Osteocyte (in vitro differentiated cells): Measurements from ENCODE around the gene FHIT. TPM values are rescaled to one million over a fixed set of nuclear protein-coding genes. Genes with fewer than 3 reads are reported as not detected.

Source experiments
- DNase-seq: peaks from one replicate; pipeline ENCODE4 v3.0.0; 2021; ENCODE audit warnings: mixed read lengths; ENCODE audit not compliant: unreplicated experiment; ENCODE audit errors: extremely low spot score
- H3K27ac Mint-ChIP-seq: one replicate; pipeline ENCODE4 v1.8.0; 2021; ENCODE audit warnings: mild to moderate bottlenecking, mixed read lengths; ENCODE audit not compliant: unreplicated experiment
- H3K27me3 Mint-ChIP-seq: one replicate; pipeline ENCODE4 v1.8.0; 2021; ENCODE audit warnings: mixed read lengths; ENCODE audit not compliant: unreplicated experiment
- H3K36me3 Mint-ChIP-seq: one replicate; pipeline ENCODE4 v1.8.0; 2021; ENCODE audit warnings: mixed read lengths; ENCODE audit not compliant: unreplicated experiment
- H3K4me1 Mint-ChIP-seq: one replicate; pipeline ENCODE4 v1.8.0; 2021; ENCODE audit warnings: mixed read lengths; ENCODE audit not compliant: unreplicated experiment
- H3K4me3 Mint-ChIP-seq: one replicate; pipeline ENCODE4 v1.8.0; 2021; ENCODE audit warnings: mild to moderate bottlenecking, moderate library complexity, mixed read lengths; ENCODE audit not compliant: unreplicated experiment
- H3K9me3 Mint-ChIP-seq: one replicate; pipeline ENCODE4 v1.8.0; 2021; ENCODE audit warnings: mixed read lengths; ENCODE audit not compliant: unreplicated experiment
- CTCF ChIP-seq: fragments of 200-600 bp; sonication (generic); IDR thresholded peaks from 2 replicates; pipeline ENCODE4 v1.5.0; 2021; ENCODE audit warnings: antibody characterized with exemption, mild to moderate bottlenecking, moderate library complexity
- total RNA-seq: library from RNA; stranded (reverse); gene quantifications from 2 replicates; pipeline ENCODE4 v1.2.1, GENCODE V29; 2021

Gene FHIT
- total RNA-seq, 1 donor from 2014 or later, result 2.3 TPM

DNA sequence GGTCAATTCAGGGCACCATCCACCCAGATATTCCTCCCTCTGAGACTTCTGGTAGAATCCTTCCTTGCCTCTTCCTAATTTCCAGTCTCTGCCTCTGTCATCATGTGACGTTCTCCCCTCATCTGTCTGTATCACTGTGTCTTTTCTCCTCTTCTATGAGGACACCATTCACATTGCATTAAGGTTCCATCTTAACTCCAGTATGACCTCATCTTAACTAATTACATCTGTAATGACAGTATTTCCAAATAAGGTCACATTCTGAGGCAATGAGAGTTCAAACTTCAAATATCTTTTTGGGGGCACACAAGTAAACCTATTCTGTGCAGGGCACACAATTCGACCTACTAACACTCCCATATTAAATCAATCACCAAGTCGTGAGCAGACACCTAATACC is 169.7 kb downstream of the FHIT start:
- Mint-ChIP-seq H3K27ac (no peak overlapping the region), H3K9me3 (peaks cover 4% of the 10 kb centered on the region), H3K4me3 (no peak overlapping the region), H3K36me3 (no peaks in the 10 kb centered on the region), H3K27me3 (no peaks in the 10 kb centered on the region), H3K4me1 (peaks cover 18% of the 10 kb centered on the region)
- DNase-seq, result no peak
- no peak for TF ChIP-seq CTCF

- TF ChIP-seq CTCF, result no peak
- Mint-ChIP-seq H3K9me3 (peaks cover 4% of the 10 kb centered on the region), H3K27me3 (no peaks in the 10 kb centered on the region), H3K4me1 (peaks cover 18% of the 10 kb centered on the region), H3K27ac (peak overlapping the region; percentile 56), H3K36me3 (no peaks in the 10 kb centered on the region), H3K4me3 (no peak overlapping the region)
- DNase-seq, result no peak
These were observed 170.4 kb downstream of the FHIT start for GRCh38 chr3:61080737-61081445.

DNA sequence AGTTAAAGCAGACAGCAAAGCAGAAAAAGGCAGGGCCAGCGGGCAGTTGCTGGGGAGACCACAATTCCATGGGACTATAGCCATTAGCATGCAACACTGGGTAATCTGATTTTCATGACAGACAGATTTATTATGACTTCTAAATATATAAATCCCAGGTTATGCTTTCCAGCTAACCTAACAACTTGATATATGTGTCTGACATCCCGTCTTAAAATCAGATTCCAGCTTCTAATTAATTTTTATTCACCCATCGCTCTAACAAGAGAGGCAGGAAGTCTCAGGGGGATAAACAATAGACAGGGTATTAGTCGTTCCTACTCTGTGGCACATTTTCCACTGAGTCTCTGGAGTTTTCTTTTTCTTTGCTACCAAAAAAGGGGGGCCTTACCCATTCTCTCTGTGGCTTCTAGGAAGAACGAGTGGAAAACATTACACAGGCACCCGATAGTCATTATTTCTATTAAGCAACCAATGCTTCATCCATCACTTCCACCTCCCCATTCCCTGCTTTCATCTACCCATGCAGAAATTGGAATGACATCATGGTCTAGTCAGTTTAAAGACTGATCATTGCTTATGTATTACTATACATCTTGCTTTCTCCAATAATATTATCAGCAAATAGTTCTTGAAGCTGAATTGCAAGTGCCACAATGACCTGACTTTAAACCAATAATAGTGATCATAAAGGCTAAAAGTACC is 173.1 kb downstream of the FHIT start:
- Mint-ChIP-seq H3K27me3 (no peaks in the 10 kb centered on the region), H3K9me3 (no peaks in the 10 kb centered on the region), H3K4me3 (no peak overlapping the region), H3K27ac (no peak overlapping the region), H3K4me1 (peaks cover 21% of the 10 kb centered on the region), H3K36me3 (no peaks in the 10 kb centered on the region)
- TF ChIP-seq CTCF, result no peak
- no peak for DNase-seq

- Mint-ChIP-seq H3K9me3 (no peaks in the 10 kb centered on the region), H3K27ac (no peak overlapping the region), H3K27me3 (no peaks in the 10 kb centered on the region), H3K4me1 (peaks cover 21% of the 10 kb centered on the region), H3K4me3 (no peak overlapping the region), H3K36me3 (no peaks in the 10 kb centered on the region)
- no peak for DNase-seq
- no peak for TF ChIP-seq CTCF
These were observed 173.7 kb downstream of the FHIT start for GRCh38 chr3:61077551-61077950.

GRCh38 chr3:61074783-61075182 is 176.5 kb downstream of the FHIT start:
- Mint-ChIP-seq H3K9me3 (no peaks in the 10 kb centered on the region), H3K27ac (no peak overlapping the region)
- no peak for TF ChIP-seq CTCF

More at GRCh38 chr3:61074783-61075182, 176.5 kb downstream of the FHIT start:
- peaks cover 3% of the 10 kb centered on the region for H3K4me1 Mint-ChIP-seq
- no peak for DNase-seq
- no peaks in the 10 kb centered on the region for H3K36me3 Mint-ChIP-seq
- H3K4me3 Mint-ChIP-seq, result no peak overlapping the region
- no peaks in the 10 kb centered on the region for H3K27me3 Mint-ChIP-seq
